ENCODE results near the gene RAB11FIP4. TPM values are rescaled to one million over a fixed set of nuclear protein-coding genes. Genes with fewer than 3 reads are reported as not detected.

RAB11FIP4 gene
- total and polyA plus RNA-seq, 2 of the 8 experiments (the other 6 are each of a cell fraction or from before 2014, with no cell fraction given), result 21.7 to 53.2 TPM

GRCh38 chr17:31513731-31514427 lies 122.4 kb downstream of the RAB11FIP4 start (continued):
- no peak for TF ChIP-seq CHD7 (IDR thresholded peaks at IDR 0.05; ENCODE audit: insufficient replicate concordance, low read length)
- TF ChIP-seq POLR2A (IDR thresholded peaks at IDR 0.05; ENCODE audit: control extremely low read depth in 1 of 2, low read depth in 2 of 2, low read length in 2 of 2), result no peak
- TF ChIP-seq CREB1 (IDR thresholded peaks at IDR 0.05), result no peak
- no peak for TF ChIP-seq ATF2 (IDR thresholded peaks at IDR 0.05; ENCODE audit: low read length)
- no peak for TF ChIP-seq CBX8 (IDR thresholded peaks at IDR 0.05; ENCODE audit: borderline replicate concordance, low read depth, low read length)
- no peak for TF ChIP-seq ASH2L (IDR thresholded peaks at IDR 0.05; ENCODE audit: low read length)
